H9 (cell line): ENCODE data around the gene FIGNL2. TPM values are rescaled to one million over a fixed set of nuclear protein-coding genes. Genes with fewer than 3 reads are reported as not detected.
A peak's percentile ranks its signal among the peaks of the same experiment; 100 is the strongest.

Experiments used
- DNase-seq: peaks from one replicate; pipeline ENCODE4 v3.0.0-alpha.2; 2017
- H2AFZ ChIP-seq: one replicate; pipeline ENCODE4 v1.6.1; 2013; ENCODE audit warnings: mild to moderate bottlenecking, low read length, control low read depth, moderate library complexity
- H2AK5ac ChIP-seq: 2 replicates; pipeline ENCODE4 v1.6.1; 2013; ENCODE audit warnings: low read length, control low read depth, mixed read lengths; ENCODE audit not compliant: insufficient read length
- H2BK120ac ChIP-seq: one replicate; pipeline ENCODE4 v1.6.1; 2013; ENCODE audit warnings: low read depth, mild to moderate bottlenecking, low read length, control low read depth, inconsistent platforms; ENCODE audit not compliant: poor library complexity, severe bottlenecking
- H2BK12ac ChIP-seq: 2 replicates; pipeline ENCODE4 v1.6.1; 2013; ENCODE audit warnings: low read length, control low read depth, mixed read lengths, low read depth; ENCODE audit not compliant: insufficient read length
- H2BK15ac ChIP-seq: 2 replicates; pipeline ENCODE4 v1.6.1; 2013; ENCODE audit warnings: low read depth, low read length, control low read depth
- H2BK20ac ChIP-seq: one replicate; pipeline ENCODE4 v1.6.1; 2013; ENCODE audit warnings: low read depth, mild to moderate bottlenecking, low read length, control low read depth, inconsistent platforms; ENCODE audit not compliant: poor library complexity, severe bottlenecking
- H2BK5ac ChIP-seq: 2 replicates; pipeline ENCODE4 v1.6.1; 2013; ENCODE audit warnings: low read length, control low read depth, mixed read lengths; ENCODE audit not compliant: insufficient read length
- H3K14ac ChIP-seq: 2 replicates; pipeline ENCODE4 v1.6.1; 2013; ENCODE audit warnings: low read length, control low read depth; ENCODE audit not compliant: insufficient read depth
- H3K18ac ChIP-seq: 2 replicates; pipeline ENCODE4 v1.6.1; 2013; ENCODE audit warnings: low read depth, mild to moderate bottlenecking, mixed read lengths, low read length, control low read depth; ENCODE audit not compliant: insufficient read length
- H3K23ac ChIP-seq: 2 replicates; pipeline ENCODE4 v1.6.1; 2013; ENCODE audit warnings: low read length, control low read depth, mixed read lengths, low read depth; ENCODE audit not compliant: insufficient read length
- H3K23me2 ChIP-seq: 2 replicates; pipeline ENCODE4 v1.6.1; 2013; ENCODE audit warnings: low read depth, mild to moderate bottlenecking, mixed read lengths, low read length, control low read depth; ENCODE audit not compliant: insufficient read length, poor library complexity, severe bottlenecking
- H3K27ac ChIP-seq: 2 replicates; pipeline ENCODE4 v1.5.1; 2013; ENCODE audit warnings: low read length, control low read depth, mixed read lengths, low read depth; ENCODE audit not compliant: insufficient read length
- H3K27me3 ChIP-seq: 2 replicates; pipeline ENCODE4 v1.6.1; 2013; ENCODE audit warnings: low read length, control low read depth, inconsistent platforms; ENCODE audit not compliant: insufficient read depth
- H3K4ac ChIP-seq: 2 replicates; pipeline ENCODE4 v1.6.1; 2013; ENCODE audit warnings: low read depth, mild to moderate bottlenecking, control low read depth, inconsistent platforms, low read length, moderate library complexity
- H3K4me1 ChIP-seq: 2 replicates; pipeline ENCODE4 v1.6.1; 2013; ENCODE audit warnings: low read length, control low read depth, inconsistent platforms; ENCODE audit not compliant: insufficient read depth
- H3K4me2 ChIP-seq: 2 replicates; pipeline ENCODE4 v1.6.1; 2013; ENCODE audit warnings: low read length, control low read depth, mixed read lengths; ENCODE audit not compliant: insufficient read length, insufficient read depth
- H3K56ac ChIP-seq: 2 replicates; pipeline ENCODE4 v1.6.1; 2013; ENCODE audit warnings: low read depth, mild to moderate bottlenecking, mixed read lengths, low read length, control low read depth; ENCODE audit not compliant: insufficient read length
- H3K79me1 ChIP-seq: 2 replicates; pipeline ENCODE4 v1.6.1; 2013; ENCODE audit warnings: low read depth, mild to moderate bottlenecking, moderate library complexity, low read length, control low read depth, inconsistent platforms; ENCODE audit not compliant: insufficient read depth, poor library complexity, severe bottlenecking
- H3K79me2 ChIP-seq: 2 replicates; pipeline ENCODE4 v1.6.1; 2013; ENCODE audit warnings: low read length, control low read depth, inconsistent platforms; ENCODE audit not compliant: insufficient read depth
- H3K9ac ChIP-seq: 2 replicates; pipeline ENCODE4 v1.6.1; 2013; ENCODE audit warnings: low read length, control low read depth, mixed read lengths; ENCODE audit not compliant: insufficient read length; ENCODE audit errors: extremely low read depth
- H3K9me3 ChIP-seq: one replicate; pipeline ENCODE4 v1.6.1; 2013; ENCODE audit warnings: low read depth, low read length, inconsistent platforms; ENCODE audit not compliant: control insufficient read depth
- H3T11ph ChIP-seq: one replicate; pipeline ENCODE4 v1.6.1; 2013; ENCODE audit warnings: mild to moderate bottlenecking, low read length, control low read depth, inconsistent platforms
- H4K20me1 ChIP-seq: one replicate; pipeline ENCODE4 v1.6.1; 2013; ENCODE audit not compliant: control insufficient read depth, insufficient read length, insufficient read depth
- H4K5ac ChIP-seq: 2 replicates; pipeline ENCODE4 v1.6.1; 2013; ENCODE audit warnings: low read depth, mild to moderate bottlenecking, mixed read lengths, low read length, control low read depth; ENCODE audit not compliant: insufficient read length
- H4K8ac ChIP-seq: replicated peaks from 2 replicates; pipeline ENCODE4 v1.6.1; 2013; ENCODE audit warnings: low read length, control low read depth, mixed read lengths, low read depth; ENCODE audit not compliant: insufficient read length
- H4K91ac ChIP-seq: 2 replicates; pipeline ENCODE4 v1.6.1; 2013; ENCODE audit warnings: low read depth, mild to moderate bottlenecking, moderate library complexity, mixed read lengths, low read length, control low read depth; ENCODE audit not compliant: insufficient read length
- H3K27ac Mint-ChIP-seq, 3 experiments: 2 replicates in 2 of 3; 3 replicates in 1 of 3; pipeline ENCODE4 v1.8.0; 2020 to 2021; ENCODE audit warnings: mixed read lengths in 3 of 3, mild to moderate bottlenecking in 1 of 3, moderate library complexity in 1 of 3
- H3K27me3 Mint-ChIP-seq: 2 replicates; pipeline ENCODE4 v1.8.0; 2021; ENCODE audit warnings: low read depth, mild to moderate bottlenecking, moderate library complexity, mixed read lengths
- H3K36me3 Mint-ChIP-seq, 3 experiments: 2 replicates in 2 of 3; 3 replicates in 1 of 3; pipeline ENCODE4 v1.8.0; 2020 to 2021; ENCODE audit warnings: low read depth in 3 of 3, mixed read lengths in 3 of 3; ENCODE audit not compliant: insufficient read depth in 1 of 3
- H3K4me1 Mint-ChIP-seq, 2 experiments: 2 replicates each; pipeline ENCODE4 v1.8.0; 2020; ENCODE audit warnings: mixed read lengths in 2 of 2
- H3K4me3 Mint-ChIP-seq, 2 experiments: 2 replicates in 1 of 2; 3 replicates in 1 of 2; pipeline ENCODE4 v1.8.0; 2020 to 2021; ENCODE audit warnings: mild to moderate bottlenecking in 2 of 2, mixed read lengths in 2 of 2, moderate library complexity in 1 of 2
- H3K9me3 Mint-ChIP-seq, 2 experiments: 2 replicates in 1 of 2; 3 replicates in 1 of 2; pipeline ENCODE4 v1.8.0; 2020; ENCODE audit warnings: mild to moderate bottlenecking in 2 of 2, mixed read lengths in 2 of 2, moderate library complexity in 1 of 2
- WGBS: extraction: QIAGEN DNeasy Blood & Tissue Kit; methylation state at CpG from one replicate; pipeline ENCODE4 v1.1.7; 2013; ENCODE audit warnings: missing lambda C conversion rate, low lambda C conversion rate, mixed read lengths; ENCODE audit not compliant: insufficient read length; ENCODE audit errors: extremely low coverage; 5-methylcytosine and 5-hydroxymethylcytosine counted together
- total RNA-seq: library from RNA; stranded (reverse); gene quantifications from 2 replicates; pipeline ENCODE4 v1.2.1, GENCODE V29; 2021
- TF ChIP-seq, protein P1 (sequence below): fragments of 200-600 bp; sonication (generic); conservative IDR thresholded peaks from 3 replicates; pipeline ENCODE4 v1.8.0; 2021; ENCODE audit warnings: antibody characterized with exemption, mild to moderate bottlenecking

The FIGNL2 gene
- total RNA-seq, 1 experiment from 2014 or later: 19.7 TPM

DNA sequence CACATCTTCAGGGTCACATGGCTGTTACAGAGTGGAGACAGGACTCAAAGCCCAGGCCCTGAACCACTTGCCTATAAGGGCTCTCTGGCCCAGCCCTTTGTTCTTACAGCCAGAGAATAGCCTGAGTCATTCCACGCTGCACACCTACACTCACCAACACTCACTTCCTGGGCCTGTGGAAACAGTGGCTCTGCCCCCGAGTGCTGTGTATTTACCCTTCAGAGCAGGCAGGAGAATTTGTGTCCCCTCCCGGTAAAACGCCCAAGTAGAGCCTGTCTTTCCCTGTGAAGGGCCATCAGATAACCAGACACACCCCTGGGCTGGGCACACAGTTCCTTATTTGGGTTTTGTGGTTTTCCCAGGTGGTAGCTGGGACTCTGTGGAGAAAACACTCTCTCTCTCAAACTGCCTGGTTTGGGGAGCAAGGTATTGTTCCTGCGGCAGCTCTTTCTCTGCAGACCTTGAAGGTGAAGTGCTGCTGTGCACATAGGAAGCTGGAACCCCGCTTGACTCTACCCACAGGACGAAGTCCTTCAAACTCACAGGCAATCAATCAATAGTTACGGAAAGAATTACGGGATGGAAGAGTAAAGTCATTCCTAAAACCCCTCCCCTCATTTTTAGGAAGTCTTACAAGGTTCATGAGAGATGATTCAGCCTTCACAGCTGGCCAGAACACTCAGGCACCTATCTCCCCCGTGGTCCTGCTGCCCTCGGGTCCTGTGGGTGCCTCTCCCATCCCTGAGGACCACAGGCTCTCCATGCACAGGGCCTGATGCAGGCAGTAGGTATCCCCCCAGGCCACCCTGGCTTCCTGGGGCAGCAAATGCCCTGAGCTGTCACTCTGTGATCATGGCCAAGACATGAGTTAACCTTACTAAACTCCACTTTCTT lies 20.3 kb downstream of the FIGNL2 start:
- Histone ChIP-seq H3K27me3 (no peaks in the 10 kb centered on the region), H2BK5ac (no peak overlapping the region), H2AK5ac (no peak overlapping the region), H4K20me1 (no peaks in the 10 kb centered on the region), H4K5ac (no peak overlapping the region), H3K9me3 (no peaks in the 10 kb centered on the region), H2BK20ac (no peak overlapping the region), H3K56ac (no peak overlapping the region), H3K79me2 (no peaks in the 10 kb centered on the region), H3K23me2 (no peaks in the 10 kb centered on the region), H3K27ac (no peak overlapping the region), H3K14ac (no peak overlapping the region), H3K18ac (no peak overlapping the region), H2BK15ac (no peak overlapping the region), H4K91ac (no peak overlapping the region), H3T11ph (no peak overlapping the region), H3K79me1 (no peaks in the 10 kb centered on the region), H3K4me1 (peaks cover 19% of the 10 kb centered on the region), H2BK120ac (peak overlapping the region; percentile 70), H3K4me2 (no peak overlapping the region), H4K8ac (no peak overlapping the region), H3K23ac (no peak overlapping the region), H2BK12ac (no peak overlapping the region), H2AFZ (no peak overlapping the region), H3K4ac (no peak overlapping the region), H3K9ac (no peak overlapping the region)
- WGBS: no CpG with 5 or more reads among the region's 11 CpGs
- Mint-ChIP-seq H3K27ac (peak overlapping the region; percentile 82 to 98 (median 94); a peak in 6 of 7 replicates), H3K27me3 (peaks cover 11% of the 10 kb centered on the region), H3K4me1 (peaks cover 64 to 79% of the 10 kb centered on the region in 2 experiments), H3K4me3 (peak overlapping the region; percentile 31 to 43; a peak in 3 of 5 replicates), H3K36me3 (peaks cover 0 to 6% (median under 1%) of the 10 kb centered on the region in 3 experiments; a peak in 3 of 7 replicates), H3K9me3 (no peaks in the 10 kb centered on the region; a peak in 1 of 5 replicates)
- no peak for DNase-seq
- TF ChIP-seq, protein P1, sequence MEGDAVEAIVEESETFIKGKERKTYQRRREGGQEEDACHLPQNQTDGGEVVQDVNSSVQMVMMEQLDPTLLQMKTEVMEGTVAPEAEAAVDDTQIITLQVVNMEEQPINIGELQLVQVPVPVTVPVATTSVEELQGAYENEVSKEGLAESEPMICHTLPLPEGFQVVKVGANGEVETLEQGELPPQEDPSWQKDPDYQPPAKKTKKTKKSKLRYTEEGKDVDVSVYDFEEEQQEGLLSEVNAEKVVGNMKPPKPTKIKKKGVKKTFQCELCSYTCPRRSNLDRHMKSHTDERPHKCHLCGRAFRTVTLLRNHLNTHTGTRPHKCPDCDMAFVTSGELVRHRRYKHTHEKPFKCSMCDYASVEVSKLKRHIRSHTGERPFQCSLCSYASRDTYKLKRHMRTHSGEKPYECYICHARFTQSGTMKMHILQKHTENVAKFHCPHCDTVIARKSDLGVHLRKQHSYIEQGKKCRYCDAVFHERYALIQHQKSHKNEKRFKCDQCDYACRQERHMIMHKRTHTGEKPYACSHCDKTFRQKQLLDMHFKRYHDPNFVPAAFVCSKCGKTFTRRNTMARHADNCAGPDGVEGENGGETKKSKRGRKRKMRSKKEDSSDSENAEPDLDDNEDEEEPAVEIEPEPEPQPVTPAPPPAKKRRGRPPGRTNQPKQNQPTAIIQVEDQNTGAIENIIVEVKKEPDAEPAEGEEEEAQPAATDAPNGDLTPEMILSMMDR: no peak
